ENCODE measurements around the gene DLG5.

Gene DLG5

GRCh38 chr10:77969114-77969513 is 42.6 kb upstream of the DLG5 start:
- Histone ChIP-seq H3K36me3 (ENCODE audit: control insufficient read depth in 2 of 2, insufficient read depth in 1 of 2, low read length in 2 of 2) (no peaks in the 10 kb centered on the region; a peak in 1 of 3 replicates), H3K27ac (ENCODE audit: extremely low read depth, low read depth, low read length) (no peak overlapping the region), H3K4me1 (ENCODE audit: control insufficient read depth, insufficient read depth, low read length) (no peaks in the 10 kb centered on the region), H3K4me3 (ENCODE audit: low read depth, low read length) (no peak overlapping the region), H3K9me3 (ENCODE audit: control insufficient read depth, insufficient read depth, low read depth, low read length) (no peaks in the 10 kb centered on the region)
- TF ChIP-seq ZNF184 (tag by site-specific recombination; IDR thresholded peaks at IDR 0.05), result no peak
- no peak for TF ChIP-seq ZEB2 (tag by site-specific recombination; IDR thresholded peaks at IDR 0.05)
- TF ChIP-seq ZNF747 (tag by site-specific recombination; IDR thresholded peaks at IDR 0.05), result no peak
- TF ChIP-seq ZNF398 (tag by site-specific recombination; IDR thresholded peaks at IDR 0.05), result no peak
- ChIA-PET POLR2A (no interaction called here), CTCF (interaction anchor here (0.6 kb wide), 1 partner anchor 12 kb away, joined by 4 read pairs; no protein-coding TSS in a partner anchor)

GRCh38 chr10:77967611-77968022 is 41.1 kb upstream of the DLG5 start:
- POLR2A ChIA-PET, result no interaction called here
- CTCF ChIA-PET, result interaction anchor here (0.6 kb wide), 1 partner anchor 266 kb away, joined by 3 read pairs; no protein-coding TSS in a partner anchor
- no peak for TF ChIP-seq CTCF (tag by site-specific recombination; IDR thresholded peaks at IDR 0.05)
- TF ChIP-seq ZXDB (tag by site-specific recombination; IDR thresholded peaks at IDR 0.05), result no peak
- TF ChIP-seq KLF10 (tag by site-specific recombination; IDR thresholded peaks at IDR 0.05), result no peak
- TF ChIP-seq AEBP2 (tag by site-specific recombination; IDR thresholded peaks at IDR 0.05; ENCODE audit: borderline replicate concordance), result no peak
- TF ChIP-seq ZNF121 (tag by site-specific recombination; IDR thresholded peaks at IDR 0.05), result no peak
- TF ChIP-seq HIC1 (tag by site-specific recombination; IDR thresholded peaks at IDR 0.05), result no peak
- TF ChIP-seq ZNF549 (tag by site-specific recombination; IDR thresholded peaks at IDR 0.05), result no peak
- TF ChIP-seq ZNF18 (tag by site-specific recombination; IDR thresholded peaks at IDR 0.05), result no peak
- TF ChIP-seq ZNF280C (tag by site-specific recombination; IDR thresholded peaks at IDR 0.05), result no peak
- no peak for TF ChIP-seq SP2 (tag by site-specific recombination; IDR thresholded peaks at IDR 0.05)
- no peak for TF ChIP-seq ZNF324 (tag by site-specific recombination; IDR thresholded peaks at IDR 0.05)
- no peak for TF ChIP-seq ZBTB44 (tag by site-specific recombination; IDR thresholded peaks at IDR 0.05)
- no peak for TF ChIP-seq ZNF501 (tag by site-specific recombination; IDR thresholded peaks at IDR 0.05)
- TF ChIP-seq ZNF76 (tag by site-specific recombination; IDR thresholded peaks at IDR 0.05; ENCODE audit: borderline replicate concordance, low read depth), result no peak
- no peak for TF ChIP-seq ZNF692 (tag by site-specific recombination; IDR thresholded peaks at IDR 0.05)
- no peak for TF ChIP-seq YY1 (tag by site-specific recombination; IDR thresholded peaks at IDR 0.05)

More at GRCh38 chr10:77967611-77968022, 41.1 kb upstream of the DLG5 start:
- Histone ChIP-seq H3K4me1 (ENCODE audit: control insufficient read depth, insufficient read depth, low read length) (no peaks in the 10 kb centered on the region), H3K36me3 (ENCODE audit: control insufficient read depth in 2 of 2, insufficient read depth in 1 of 2, low read length in 2 of 2) (no peaks in the 10 kb centered on the region; a peak in 1 of 3 replicates), H3K9me3 (ENCODE audit: control insufficient read depth, insufficient read depth, low read depth, low read length) (no peaks in the 10 kb centered on the region), H3K4me3 (ENCODE audit: low read depth, low read length) (no peak overlapping the region), H3K27ac (ENCODE audit: extremely low read depth, low read depth, low read length) (no peak overlapping the region)

Data from HEK293 (cell line).